GM23248 (cell line): Measurements from ENCODE around the gene KCTD17.

Source experiments
- EZH2 ChIP-seq: fragments of 200-600 bp; sonication (generic); IDR thresholded peaks from 2 replicates; pipeline ENCODE4 v1.6.1; 2018; ENCODE audit warnings: antibody characterized with exemption, mild to moderate bottlenecking; ENCODE audit not compliant: insufficient read depth, poor library complexity, severe bottlenecking
- EZH2phosphoT487 ChIP-seq: fragments of 200-600 bp; sonication (generic); IDR thresholded peaks from 2 replicates; pipeline ENCODE4 v1.6.1; 2018; ENCODE audit warnings: antibody characterized with exemption, moderate library complexity, mild to moderate bottlenecking, low read depth; ENCODE audit not compliant: insufficient read depth

GRCh38 chr22:37054056-37054395, 2.5 kb downstream of the KCTD17 start:
- TF ChIP-seq EZH2phosphoT487 (no peak), EZH2 (no peak)
